Tibial nerve (tissue), 4 donors: ENCODE measurements around the gene SYT11. TPM values are rescaled to one million over a fixed set of nuclear protein-coding genes. Genes with fewer than 3 reads are reported as not detected.
"Not testable (repeated sequence)": the region's sequence is repeated elsewhere in the genome, so short reads cannot be mapped to it uniquely, and the experiment has no call there.

ENCODE experiments used
- DNase-seq, 2 donors: peaks; one replicate each; pipeline ENCODE4 v3.0.0-alpha.2; 2019; ENCODE audit warnings: low spot score in 2 of 2
- H3K27ac ChIP-seq, 4 donors: fragments of 200-600 bp; sonication (generic) in 3 of 4; one replicate each; pipeline ENCODE4 v1.5.1; 2017 to 2019; ENCODE audit warnings: mild to moderate bottlenecking in 1 of 4
- H3K27me3 ChIP-seq, 2 donors: fragments of 200-600 bp; sonication (generic) in 1 of 2; one replicate each; pipeline versions ENCODE4 v1.5.1 to v1.6.0; 2017 to 2019
- H3K36me3 ChIP-seq, 3 donors: fragments of 200-600 bp; sonication (generic); one replicate each; pipeline ENCODE4 v1.5.1; 2018 to 2019
- H3K4me1 ChIP-seq, 4 donors: fragments of 200-600 bp; sonication (generic) in 3 of 4; one replicate each; pipeline ENCODE4 v1.5.1; 2017 to 2019
- H3K4me3 ChIP-seq, 4 donors: fragments of 200-600 bp; sonication (generic) in 3 of 4; one replicate each; pipeline ENCODE4 v1.5.1; 2017 to 2019; ENCODE audit warnings: mild to moderate bottlenecking in 1 of 4, moderate library complexity in 1 of 4
- H3K9me3 ChIP-seq, 4 donors: fragments of 200-600 bp; sonication (generic) in 3 of 4; one replicate each; pipeline ENCODE4 v1.5.1; 2017 to 2019
- CTCF ChIP-seq, 5 experiments: fragments of 200-600 bp in 3 of 5; fragments of 450-650 bp in 2 of 5; sonication (generic) in 3 of 5; IDR thresholded peaks; one replicate each; pipeline ENCODE4 v1.5.1; 2016 to 2019; ENCODE audit warnings: antibody characterized with exemption in 5 of 5, mild to moderate bottlenecking in 3 of 5, moderate library complexity in 2 of 5
- EP300 ChIP-seq, 2 donors: sonication (generic); formaldehyde crosslinking; IDR thresholded peaks; one replicate each; pipeline ENCODE4 v1.6.1; 2017; ENCODE audit warnings: antibody characterized with exemption in 2 of 2, mild to moderate bottlenecking in 1 of 2
- POLR2A ChIP-seq, 2 donors: fragments of 450-650 bp; IDR thresholded peaks; one replicate each; pipeline ENCODE4 v1.6.1; 2017; ENCODE audit warnings: antibody characterized with exemption in 2 of 2, mild to moderate bottlenecking in 2 of 2, moderate library complexity in 2 of 2
- WGBS, 2 donors: methylation state at CpG; one replicate each; pipeline ENCODE4 v1.1.5; 2018; 5-methylcytosine and 5-hydroxymethylcytosine counted together
- total RNA-seq, 4 donors: library from RNA; depleted of rRNA; stranded (reverse); fragments of >200 nt; gene quantifications; one replicate each; pipeline ENCODE4 v1.1.0, GENCODE V29; 2016

SYT11 gene
- total RNA-seq, 4 donors from 2014 or later: 29.2 to 54.2 (median 38.1) TPM

- Histone ChIP-seq H3K27ac (no peak overlapping the region), H3K36me3 (peaks cover 15 to 87% (median 40%) of the 10 kb centered on the region in 3 donors), H3K4me1 (peaks cover 6 to 40% (median 35%) of the 10 kb centered on the region in 4 donors), H3K4me3 (no peak overlapping the region), H3K27me3 (no peaks in the 10 kb centered on the region), H3K9me3 (no peaks in the 10 kb centered on the region)
- no peak for DNase-seq
- no peak for TF ChIP-seq EP300 (IDR thresholded peaks at IDR 0.05)
- TF ChIP-seq CTCF (IDR thresholded peaks at IDR 0.05): no peak
- no peak for TF ChIP-seq POLR2A (IDR thresholded peaks at IDR 0.05)
- 77% methylated on average over 5 of the region's 5 CpGs for WGBS, 2 donors
Measured at GRCh38 chr1:155929057-155929456, 69.7 kb downstream of the SYT11 start.

GRCh38 chr1:155930725-155931124, 71.4 kb downstream of the SYT11 start:
- H3K36me3 ChIP-seq: peaks cover 11 to 70% (median 25%) of the 10 kb centered on the region in 3 donors
- DNase-seq: not testable (repeated sequence)

GRCh38 chr1:155931332-155932038, 72.1 kb downstream of the SYT11 start:
- peaks cover 6 to 43% (median 38%) of the 10 kb centered on the region in 4 donors for H3K4me1 ChIP-seq
- DNase-seq: no peak
- TF ChIP-seq POLR2A (IDR thresholded peaks at IDR 0.05): no peak
- no peak for TF ChIP-seq CTCF (IDR thresholded peaks at IDR 0.05)
- no peak for TF ChIP-seq EP300 (IDR thresholded peaks at IDR 0.05)
- H3K4me3 ChIP-seq: peak overlapping the region in 1 of 4 donors; percentile 22
- peaks cover 10 to 63% (median 17%) of the 10 kb centered on the region in 3 donors for H3K36me3 ChIP-seq
- no peak overlapping the region for H3K27ac ChIP-seq
- H3K9me3 ChIP-seq: no peaks in the 10 kb centered on the region
- WGBS, 2 donors: 56 to 58% methylated on average over 7 of the region's 7 CpGs
- H3K27me3 ChIP-seq: no peaks in the 10 kb centered on the region

More at GRCh38 chr1:155930725-155931124, 71.4 kb downstream of the SYT11 start:
- not testable (repeated sequence) for H3K27ac ChIP-seq, H3K9me3 ChIP-seq, H3K27me3 ChIP-seq
- Histone ChIP-seq H3K4me1 (peaks cover 6 to 43% (median 38%) of the 10 kb centered on the region in 4 donors), H3K4me3 (peak overlapping the region in 1 of 4 donors; percentile 22)
- WGBS, 2 donors: 62 to 74% methylated on average over 10 of the region's 10 CpGs

- peaks cover 6 to 57% (median 11%) of the 10 kb centered on the region in 3 donors for H3K36me3 ChIP-seq
- no peak for DNase-seq
Measured at GRCh38 chr1:155932081-155932480, 72.7 kb downstream of the SYT11 start.

GRCh38 chr1:155932487-155932886, 73.1 kb downstream of the SYT11 start:
- Histone ChIP-seq H3K36me3 (peaks cover 5 to 53% (median 8%) of the 10 kb centered on the region in 3 donors), H3K4me1 (peaks cover 6 to 43% (median 38%) of the 10 kb centered on the region in 4 donors), H3K27me3 (no peaks in the 10 kb centered on the region), H3K27ac (no peak overlapping the region), H3K4me3 (peak overlapping the region in 1 of 4 donors; percentile 59), H3K9me3 (no peaks in the 10 kb centered on the region)
- WGBS, 2 donors: 78 to 86% methylated on average over 5 of the region's 5 CpGs
- DNase-seq: no peak
- TF ChIP-seq EP300 (IDR thresholded peaks at IDR 0.05): no peak

More at GRCh38 chr1:155932081-155932480, 72.7 kb downstream of the SYT11 start:
- H3K27me3 ChIP-seq: no peaks in the 10 kb centered on the region
- peak overlapping the region in 1 of 4 donors; percentile 1 for H3K4me3 ChIP-seq
- no peaks in the 10 kb centered on the region for H3K9me3 ChIP-seq
- TF ChIP-seq CTCF (IDR thresholded peaks at IDR 0.05) (no peak), EP300 (IDR thresholded peaks at IDR 0.05) (no peak), POLR2A (IDR thresholded peaks at IDR 0.05) (no peak)
- no peak overlapping the region for H3K27ac ChIP-seq
- H3K4me1 ChIP-seq: peaks cover 6 to 43% (median 38%) of the 10 kb centered on the region in 4 donors
- 64 to 69% methylated on average over 1 of the region's 1 CpG for WGBS, 2 donors

- Histone ChIP-seq H3K9me3 (no peaks in the 10 kb centered on the region), H3K4me1 (peaks cover 6 to 50% (median 42%) of the 10 kb centered on the region in 4 donors)
- DNase-seq: no peak
Measured at GRCh38 chr1:155933591-155934096, 74.3 kb downstream of the SYT11 start.

More at GRCh38 chr1:155933591-155934096, 74.3 kb downstream of the SYT11 start:
- Histone ChIP-seq H3K27ac (peak overlapping the region; percentile 90 to 98 (median 94)), H3K27me3 (no peaks in the 10 kb centered on the region), H3K4me3 (peak overlapping the region; percentile 59 to 97 (median 90)), H3K36me3 (peaks cover under 1 to 42% (median 5%) of the 10 kb centered on the region in 3 donors)
- TF ChIP-seq CTCF (IDR thresholded peaks at IDR 0.05) (no peak), POLR2A (IDR thresholded peaks at IDR 0.05) (no peak), EP300 (IDR thresholded peaks at IDR 0.05) (no peak)
- WGBS, 2 donors: 2 to 7% methylated on average over 9 to 10 of the region's 10 CpGs
